GM19438 (cell line): Measurements from ENCODE around the gene CLPTM1L.
"Not testable (repeated sequence)": the region's sequence is repeated elsewhere in the genome, so short reads cannot be mapped to it uniquely, and the experiment has no call there.

Experiments
- ATAC-seq: cut with Tn5 transposase; IDR thresholded peaks from one replicate; pipeline ENCODE4 v1.9.1; 2021; ENCODE audit warnings: low read depth; ENCODE audit not compliant: unreplicated experiment

Gene CLPTM1L

DNA sequence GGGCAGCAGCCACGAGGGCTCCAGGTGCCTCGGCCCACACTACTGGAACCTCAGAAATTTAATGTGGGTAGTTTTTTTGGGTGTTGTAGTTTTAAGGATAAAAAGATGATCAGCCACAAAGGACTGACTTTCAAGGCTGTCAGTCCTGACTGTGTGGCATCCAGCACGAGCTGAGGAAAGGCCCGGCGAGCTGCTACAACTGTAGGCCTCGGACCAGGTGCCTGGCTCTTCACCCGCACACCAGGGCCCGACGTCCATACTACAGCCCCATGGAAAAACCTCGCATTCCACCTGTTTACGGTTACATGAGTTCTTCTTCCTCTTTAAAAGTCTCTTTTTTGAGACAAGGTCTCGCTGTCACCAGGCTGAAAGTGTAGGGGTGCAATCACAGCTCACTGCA is 2.6 kb downstream of the CLPTM1L start:
- no peak for ATAC-seq

DNA sequence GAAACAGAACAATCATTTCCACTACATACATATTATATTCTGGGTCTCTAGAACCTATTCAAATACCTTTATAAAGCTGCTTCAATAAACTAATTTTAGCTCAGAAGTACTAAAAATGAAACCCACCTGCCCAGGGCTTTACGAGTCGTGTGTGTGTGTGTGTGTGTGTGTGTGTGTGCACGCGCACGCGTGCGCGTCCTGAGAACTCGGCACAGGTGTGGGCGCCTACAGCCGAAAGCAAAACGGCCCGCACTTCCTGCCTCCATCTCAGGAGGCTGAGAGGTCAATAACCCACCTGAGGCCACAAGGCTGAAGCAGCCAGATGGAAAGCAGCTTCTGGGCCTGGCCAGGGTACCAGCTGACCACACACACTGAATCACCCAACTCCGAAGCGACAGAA is 3.0 kb downstream of the CLPTM1L start:
- no peak for ATAC-seq

DNA sequence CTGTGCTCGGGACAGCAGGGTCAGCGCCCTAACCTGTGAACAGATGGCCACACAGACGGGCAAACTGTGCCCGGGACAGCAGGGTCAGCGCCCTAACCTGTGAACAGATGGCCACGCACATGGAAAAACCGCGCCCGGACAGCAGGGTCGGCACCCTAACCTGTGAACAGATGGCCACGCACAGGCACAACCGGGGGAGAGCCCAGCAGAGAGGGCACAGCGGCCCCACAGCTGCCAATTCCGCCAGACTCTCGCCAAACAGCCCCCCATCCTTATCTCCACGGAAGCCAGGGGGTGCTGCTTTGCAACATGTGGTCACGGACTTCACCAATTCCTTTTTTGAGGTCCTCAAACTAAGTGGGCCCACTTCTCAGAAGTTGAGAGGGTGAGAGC is 5.1 kb downstream of the CLPTM1L start:
- ATAC-seq: not testable (repeated sequence)

DNA sequence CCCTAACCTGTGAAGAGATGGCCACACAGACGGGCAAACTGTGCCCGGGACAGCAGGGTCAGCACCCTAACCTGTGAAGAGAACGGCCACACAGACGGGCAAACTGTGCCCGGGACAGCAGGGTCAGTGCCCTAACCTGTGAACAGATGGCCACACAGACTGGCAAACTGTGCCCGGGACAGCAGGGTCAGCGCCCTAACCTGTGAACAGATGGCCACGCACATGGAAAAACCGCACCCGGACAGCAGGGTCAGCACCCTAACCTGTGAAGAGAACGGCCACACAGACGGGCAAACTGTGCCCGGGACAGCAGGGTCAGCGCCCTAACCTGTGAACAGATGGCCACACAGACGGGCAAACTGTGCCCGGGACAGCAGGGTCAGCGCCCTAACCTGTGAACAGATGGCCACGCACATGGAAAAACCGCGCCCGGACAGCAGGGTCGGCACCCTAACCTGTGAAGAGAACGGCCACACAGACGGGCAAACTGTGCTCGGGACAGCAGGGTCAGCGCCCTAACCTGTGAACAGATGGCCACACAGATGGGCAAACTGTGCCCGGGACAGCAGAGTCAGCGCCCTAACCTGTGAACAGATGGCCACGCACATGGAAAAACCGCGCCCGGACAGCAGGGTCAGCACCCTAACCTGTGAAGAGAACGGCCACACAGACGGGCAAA is 5.6 kb downstream of the CLPTM1L start:
- not testable (repeated sequence) for ATAC-seq

DNA sequence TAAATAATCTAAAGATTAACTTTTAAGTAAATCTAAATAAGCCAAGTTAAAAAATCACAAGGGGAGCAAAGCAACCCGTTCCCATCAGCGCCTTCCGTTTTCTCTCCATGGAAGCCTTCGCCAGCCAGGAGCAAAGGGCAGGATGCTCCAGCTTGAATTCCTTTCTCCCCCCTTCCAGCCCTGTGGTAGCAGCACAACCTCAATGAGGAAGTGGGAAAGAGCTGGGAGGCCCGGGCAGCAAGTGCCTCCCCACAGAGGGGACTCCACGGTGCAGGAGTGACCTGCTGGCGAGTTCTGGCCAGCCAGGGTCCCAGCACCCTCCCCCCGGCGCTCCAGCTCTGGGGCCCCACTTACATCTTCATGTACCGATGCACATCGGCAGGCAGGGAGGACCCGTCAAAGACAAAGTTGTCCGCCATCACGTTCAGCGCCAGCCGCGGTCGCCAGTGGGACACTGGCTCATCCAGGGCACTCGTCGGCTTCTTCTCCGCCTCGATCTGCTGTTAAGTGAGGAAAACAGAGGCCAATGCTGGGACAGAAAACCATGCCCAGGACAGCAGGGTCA is 6.3 kb downstream of the CLPTM1L start:
- ATAC-seq: no peak

DNA sequence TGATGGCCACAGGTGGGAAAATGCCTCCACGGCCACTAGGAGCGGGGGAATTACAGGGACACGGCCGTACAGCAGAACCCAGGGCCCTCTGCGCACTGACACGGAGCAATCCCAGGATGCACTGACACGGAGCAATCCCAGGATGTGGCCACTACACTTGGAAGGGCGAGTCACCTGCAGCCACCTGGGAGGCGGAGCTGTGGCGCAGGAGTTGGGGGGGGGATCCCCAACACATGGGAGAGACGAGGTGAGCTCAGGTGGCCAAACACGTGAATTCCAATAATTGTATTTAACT is 6.8 kb downstream of the CLPTM1L start:
- no peak for ATAC-seq

DNA sequence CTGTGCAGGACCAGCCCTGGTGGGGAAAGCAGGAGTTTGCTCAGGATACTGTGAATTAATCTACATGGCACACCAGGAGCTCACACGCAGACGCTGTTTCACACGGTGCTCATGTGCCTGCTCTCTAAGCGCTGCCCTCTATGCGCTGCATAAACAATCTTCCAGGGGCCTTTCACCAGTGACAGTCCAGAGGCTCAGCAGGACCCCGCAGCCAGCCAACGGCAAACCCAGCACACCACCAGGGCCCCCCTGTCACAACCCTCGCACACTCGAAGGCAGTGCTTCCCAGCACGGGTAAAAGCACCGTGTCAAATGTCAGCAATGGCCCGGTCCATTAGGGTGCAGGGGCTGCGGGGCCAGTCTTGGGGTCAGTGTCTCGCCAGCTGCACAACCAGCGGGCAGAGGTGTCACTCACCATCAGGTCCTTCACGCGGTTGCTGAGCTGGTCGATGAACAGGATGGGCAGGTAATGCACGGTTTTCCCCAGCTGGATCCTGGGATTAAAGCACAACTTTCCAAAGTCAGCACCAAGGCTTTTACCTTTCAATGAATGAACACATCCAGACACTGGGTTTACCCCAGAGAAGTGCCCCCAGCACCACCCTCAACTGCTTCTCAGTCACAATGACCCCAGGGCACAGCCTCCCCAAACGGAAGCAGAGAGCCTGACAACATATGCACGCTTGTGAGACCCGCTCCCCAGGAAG is 7.3 kb downstream of the CLPTM1L start:
- ATAC-seq: no peak

DNA sequence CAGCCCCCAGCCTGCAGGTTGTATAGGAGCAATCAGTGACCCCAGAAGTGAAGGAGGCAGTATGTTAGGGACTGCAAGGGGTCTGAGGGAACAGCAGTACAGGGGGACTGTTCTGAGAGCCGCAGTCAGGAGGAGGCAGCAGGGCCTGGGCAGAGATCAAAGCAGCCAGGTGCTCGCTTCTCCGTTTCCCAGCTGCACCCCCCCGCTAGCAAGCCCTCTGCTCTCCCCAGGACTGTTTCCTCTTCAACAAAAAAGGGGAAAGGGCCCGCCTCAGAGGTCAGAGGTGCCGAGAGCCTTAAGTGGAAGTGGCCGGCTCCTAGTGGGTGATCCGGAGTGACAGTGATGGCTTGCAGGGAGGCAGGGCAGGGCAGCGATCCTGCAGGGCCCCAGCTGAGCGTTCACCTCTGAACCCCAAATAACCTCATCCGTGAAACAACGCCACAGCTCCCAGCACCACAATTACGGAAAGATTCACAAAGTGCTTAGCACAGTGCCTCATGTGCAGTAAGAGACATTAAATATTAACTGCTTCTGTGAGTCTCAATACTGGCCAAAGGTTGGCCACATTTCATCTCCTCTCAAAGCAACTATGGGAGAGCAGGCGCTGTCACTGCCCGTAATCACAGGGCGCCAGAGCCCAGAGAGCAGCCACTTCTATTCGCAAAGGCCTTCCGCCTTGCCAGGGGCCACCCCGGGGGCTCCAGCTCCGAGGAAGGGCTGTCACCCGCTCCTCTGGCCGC is 8.0 kb downstream of the CLPTM1L start:
- no peak for ATAC-seq

- ATAC-seq: no peak
Measured at GRCh38 chr5:1336106-1336561, 8.8 kb downstream of the CLPTM1L start.

DNA sequence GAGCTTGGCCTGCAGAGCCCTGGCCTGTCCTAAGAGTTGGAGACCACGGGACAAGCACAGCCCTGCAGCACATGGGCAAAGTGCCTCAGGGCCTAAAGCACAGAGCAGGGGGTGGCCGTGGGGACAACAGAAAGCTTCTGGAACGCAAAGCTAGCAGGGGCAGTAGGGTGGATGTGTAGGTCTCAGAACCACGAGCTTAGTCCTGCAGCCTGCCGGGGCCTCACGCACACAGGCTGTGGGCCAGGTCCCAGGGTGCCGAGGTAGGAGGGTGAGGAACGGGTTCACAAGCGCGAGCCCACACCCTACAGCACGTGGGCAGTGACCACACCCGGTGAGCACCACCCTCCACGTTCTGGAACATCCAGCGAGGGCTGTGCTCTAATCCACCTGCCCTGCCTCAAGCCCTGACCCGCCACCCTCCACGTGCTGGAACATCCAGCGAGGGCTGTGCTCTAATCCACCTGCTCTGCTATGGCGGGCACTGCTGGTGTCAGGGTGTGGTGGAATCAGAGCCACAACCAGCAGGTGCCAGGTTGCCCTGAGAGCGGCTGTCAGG is 9.3 kb downstream of the CLPTM1L start:
- ATAC-seq: no peak

GRCh38 chr5:1334831-1335539 is 9.9 kb downstream of the CLPTM1L start:
- no peak for ATAC-seq

DNA sequence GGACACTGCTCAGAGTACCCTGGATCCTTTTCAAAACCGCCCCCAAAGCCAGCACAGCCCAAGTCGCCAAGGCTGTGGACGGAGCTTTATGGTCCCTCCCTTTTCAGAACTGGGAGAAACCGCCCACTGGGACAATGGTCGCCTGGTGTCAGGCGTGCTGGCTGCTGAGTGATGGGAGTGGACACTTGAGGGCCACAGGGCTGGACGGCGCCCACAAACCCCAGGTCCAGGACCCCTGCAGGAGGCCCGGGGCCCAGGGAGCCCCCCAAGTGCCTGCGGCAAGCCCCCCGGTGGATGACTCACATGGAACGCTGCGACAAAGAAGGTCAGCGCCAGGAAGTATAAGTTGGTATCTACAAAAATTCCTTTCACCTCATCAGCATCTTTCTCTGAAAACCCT is 10.9 kb downstream of the CLPTM1L start:
- ATAC-seq: no peak

GRCh38 chr5:1333286-1333685 is 11.6 kb downstream of the CLPTM1L start:
- ATAC-seq: not testable (repeated sequence)

GRCh38 chr5:1332461-1333001 is 12.4 kb downstream of the CLPTM1L start:
- no peak for ATAC-seq

GRCh38 chr5:1331861-1332405 is 13.0 kb downstream of the CLPTM1L start:
- ATAC-seq: no peak

GRCh38 chr5:1330847-1331831 is 13.8 kb downstream of the CLPTM1L start:
- ATAC-seq: no peak

- no peak for ATAC-seq
Measured at GRCh38 chr5:1330146-1330846, 14.6 kb downstream of the CLPTM1L start.

DNA sequence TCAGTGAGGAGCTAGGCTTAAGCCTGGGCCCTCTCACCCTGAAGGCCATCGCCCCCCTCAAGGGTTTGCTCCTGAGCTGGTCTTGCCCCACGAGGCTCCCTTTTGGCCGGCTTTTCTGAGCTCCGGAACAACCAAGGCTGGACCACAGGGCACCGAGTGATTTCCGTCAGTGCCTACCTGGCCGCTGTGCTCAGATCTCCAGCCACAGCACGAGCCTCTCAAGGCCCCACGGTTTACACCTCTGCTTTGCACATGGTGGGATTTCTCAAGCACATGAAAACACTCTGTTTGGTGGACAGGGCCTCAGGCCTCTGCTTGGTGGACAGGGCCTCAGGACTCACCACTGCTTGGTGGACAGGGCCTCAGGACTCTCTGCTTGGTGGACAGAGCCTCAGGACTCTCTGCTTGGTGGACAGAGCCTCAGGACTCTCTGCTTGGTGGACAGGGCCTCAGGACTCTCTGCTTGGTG is 15.8 kb downstream of the CLPTM1L start:
- ATAC-seq: no peak
